GM18868 (cell line): ENCODE results near the gene IAPP.
A peak's percentile ranks its signal among the peaks of the same experiment; 100 is the strongest.
"Not testable (repeated sequence)": the region's sequence is repeated elsewhere in the genome, so short reads cannot be mapped to it uniquely, and the experiment has no call there.

ENCODE experiments used
- ATAC-seq: cut with Tn5 transposase; IDR thresholded peaks from one replicate; pipeline ENCODE4 v1.9.1; 2021; ENCODE audit warnings: mild to moderate bottlenecking, moderate library complexity; ENCODE audit not compliant: unreplicated experiment

The IAPP gene

GRCh38 chr12:21372602-21373001, at the start of gene IAPP:
Gene IAPP (plus strand): TSS chr12:21372902. CDS start chr12:21373352, 450 bp downstream.
- no peak for ATAC-seq

DNA sequence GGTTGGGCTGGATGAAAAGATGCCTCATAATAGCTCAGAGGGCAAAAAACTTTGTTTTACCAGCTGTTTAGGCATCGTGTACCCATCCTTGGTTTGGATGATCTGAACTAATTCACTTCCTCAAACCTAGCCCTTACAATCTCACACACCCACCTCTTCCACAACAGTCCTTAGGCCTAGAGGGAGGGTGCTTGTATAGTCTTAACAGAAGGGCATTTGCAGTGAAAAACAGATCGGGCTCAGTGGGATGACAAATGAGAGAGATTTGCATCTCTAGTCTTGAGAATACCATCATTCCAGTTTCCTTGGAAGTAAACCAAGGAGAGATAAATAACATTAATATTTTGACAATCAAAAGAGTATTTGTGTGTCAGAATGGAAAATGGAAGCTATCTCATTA, 49.0 kb upstream of the IAPP start:
- no peak for ATAC-seq

DNA sequence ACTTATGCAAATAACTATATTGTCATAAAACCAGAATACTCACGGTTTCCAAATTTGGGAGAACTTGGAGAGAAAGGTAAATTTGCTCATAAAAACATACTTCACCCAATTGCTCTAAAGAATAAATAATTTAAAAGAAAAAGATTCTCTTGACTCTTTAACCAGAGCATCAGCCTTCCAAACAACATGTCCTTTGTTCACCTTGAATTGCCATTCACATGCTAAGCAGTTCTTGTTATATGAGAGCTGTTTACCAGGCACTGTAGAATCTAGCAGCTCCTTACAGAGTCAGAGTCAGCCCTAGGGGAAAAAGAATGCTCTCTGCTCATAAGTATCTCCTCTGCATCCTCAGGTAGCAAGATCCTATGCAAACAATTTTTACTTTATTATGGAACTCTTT, 48.2 kb upstream of the IAPP start:
- no peak for ATAC-seq

- ATAC-seq, result no peak
Measured at GRCh38 chr12:21328578-21328977, 44.1 kb upstream of the IAPP start.

- ATAC-seq, result no peak
Measured at GRCh38 chr12:21330682-21331253, 41.9 kb upstream of the IAPP start.

GRCh38 chr12:21334771-21335325, 37.9 kb upstream of the IAPP start, which contains the start of gene SLCO1A2:
Gene SLCO1A2 (minus strand): TSS chr12:21334917. CDS start chr12:21334647, 270 bp downstream.
- ATAC-seq, result no peak

GRCh38 chr12:21336656-21337055, 36.0 kb upstream of the IAPP start:
- no peak for ATAC-seq

- ATAC-seq, result no peak
Measured at GRCh38 chr12:21337453-21337852, 35.2 kb upstream of the IAPP start.

- ATAC-seq, result no peak
Measured at GRCh38 chr12:21337959-21338744, 34.5 kb upstream of the IAPP start.

DNA sequence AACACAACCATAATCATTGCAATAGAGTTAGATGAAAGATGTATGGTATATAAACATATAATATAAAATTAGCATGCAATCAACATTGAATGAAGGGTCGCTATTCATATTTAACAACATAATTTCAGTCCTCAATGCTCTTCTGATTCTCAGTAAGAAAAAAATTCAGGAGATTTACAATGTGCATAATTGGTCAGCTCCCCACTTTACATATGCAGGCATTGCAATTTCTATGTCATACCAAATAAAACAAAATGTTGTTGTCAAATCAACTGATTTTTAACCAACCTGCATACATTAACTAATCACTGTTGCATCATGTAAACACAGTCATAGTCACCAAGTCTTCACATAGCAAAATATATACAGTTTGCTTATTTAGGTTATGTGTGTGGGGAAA, 32.8 kb upstream of the IAPP start:
- ATAC-seq, result no peak

- ATAC-seq, result no peak
Measured at GRCh38 chr12:21340403-21340802, 32.3 kb upstream of the IAPP start.

GRCh38 chr12:21341769-21342168, 30.9 kb upstream of the IAPP start:
- ATAC-seq, result no peak

GRCh38 chr12:21343636-21344035, 29.1 kb upstream of the IAPP start:
- ATAC-seq, result no peak

- ATAC-seq, result no peak
Measured at GRCh38 chr12:21346542-21347205, 26.0 kb upstream of the IAPP start.

GRCh38 chr12:21350975-21351374, 21.7 kb upstream of the IAPP start:
- ATAC-seq, result no peak

- ATAC-seq, result no peak
Measured at GRCh38 chr12:21353487-21353886, 19.2 kb upstream of the IAPP start.

DNA sequence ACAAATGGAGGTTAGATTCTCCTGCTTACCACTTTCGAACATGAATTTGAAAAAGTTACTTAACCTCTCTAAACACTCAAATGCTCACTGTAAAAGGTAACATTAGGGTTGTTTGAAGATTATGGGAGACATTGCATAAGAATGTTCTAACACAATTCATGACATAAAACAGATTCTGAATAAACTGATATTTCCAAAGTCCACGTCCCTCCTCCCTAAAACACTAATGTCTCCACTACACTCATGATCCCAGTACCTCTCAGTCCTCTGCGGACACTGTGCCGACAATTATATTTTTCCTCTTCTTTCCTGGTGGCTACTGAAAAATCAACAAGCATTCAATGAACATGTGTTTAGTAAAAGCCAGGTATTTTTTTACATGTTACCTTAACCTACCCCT, 18.8 kb upstream of the IAPP start:
- no peak for ATAC-seq

GRCh38 chr12:21354641-21355040, 18.1 kb upstream of the IAPP start:
- no peak for ATAC-seq

- not testable (repeated sequence) for ATAC-seq
Measured at GRCh38 chr12:21360632-21361031, 12.1 kb upstream of the IAPP start.

DNA sequence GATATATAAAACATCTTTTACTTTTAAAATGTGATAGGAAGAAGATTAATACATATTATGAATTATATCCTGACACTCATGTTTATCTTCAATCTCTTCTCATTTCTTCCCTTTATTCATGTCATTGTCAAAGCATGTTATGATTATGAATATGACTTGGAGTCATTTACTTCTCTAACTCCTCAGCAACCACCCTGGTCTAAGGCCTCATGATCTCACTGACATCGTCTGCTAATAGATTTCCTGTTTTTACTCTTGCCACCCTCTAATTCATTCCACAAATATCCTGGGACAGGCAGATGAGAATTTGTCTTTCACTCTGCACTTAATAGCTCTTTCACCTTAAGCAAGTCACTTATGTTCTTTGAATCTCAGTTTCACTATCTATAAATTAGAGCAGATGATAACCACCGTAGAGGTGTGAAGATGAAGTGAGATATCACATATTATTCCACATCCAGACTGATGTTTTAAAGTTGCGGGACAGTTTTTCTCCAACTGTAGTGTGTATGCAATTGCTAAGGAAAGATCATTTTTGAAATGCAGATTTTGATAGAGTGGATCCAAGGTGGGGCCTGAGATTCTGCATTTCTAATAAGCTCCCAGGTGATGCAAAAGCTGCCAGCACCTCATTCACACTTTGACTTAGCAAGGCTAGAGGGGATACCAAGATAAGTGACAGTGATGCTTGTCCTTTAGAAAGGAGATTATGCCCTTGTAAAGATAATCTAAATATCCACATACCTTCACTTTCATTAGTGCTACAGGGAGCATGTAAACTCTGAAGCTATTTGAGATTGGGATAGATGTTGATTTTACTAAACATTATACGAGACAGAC, 3.3 kb upstream of the IAPP start:
- ATAC-seq, result peak; percentile 46
